AG10803 (cell line): Measurements from ENCODE around the gene DPPA5.

ENCODE experiments used
- DNase-seq: peaks from one replicate; pipeline ENCODE4 v3.0.0; 2010; ENCODE audit warnings: low read depth
- H3K4me3 ChIP-seq: 2 replicates; pipeline ENCODE4 v1.5.1; 2011; ENCODE audit warnings: mild to moderate bottlenecking, low read length, control low read depth
- TF ChIP-seq, protein P1 (sequence below): conservative IDR thresholded peaks from 2 replicates; pipeline ENCODE4 v1.5.1; 2011; ENCODE audit warnings: mild to moderate bottlenecking, low read length, control low read depth, inconsistent platforms

Gene DPPA5

DNA sequence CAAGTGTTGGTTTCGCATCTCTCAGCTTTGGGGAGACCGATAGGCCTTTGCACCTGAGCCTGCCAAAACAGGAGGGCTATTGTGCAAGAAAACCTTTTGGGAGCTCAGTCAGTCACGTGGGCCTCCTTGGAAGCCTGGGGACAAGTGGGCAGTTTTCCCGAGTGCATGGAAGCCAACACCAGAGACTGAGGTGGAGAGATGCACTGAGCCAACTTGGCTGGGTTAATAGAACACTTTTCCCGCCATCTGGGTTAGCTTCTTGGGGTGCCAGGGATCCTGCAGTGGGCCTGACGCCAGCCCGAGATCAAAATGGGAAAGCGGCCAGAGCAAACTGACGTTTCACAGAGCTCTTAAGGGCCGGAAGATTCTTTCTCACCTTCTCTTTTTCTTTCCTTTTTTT lies 18.4 kb upstream of the DPPA5 start:
- no peak for DNase-seq
- no peak overlapping the region for H3K4me3 ChIP-seq
- TF ChIP-seq, protein P1, sequence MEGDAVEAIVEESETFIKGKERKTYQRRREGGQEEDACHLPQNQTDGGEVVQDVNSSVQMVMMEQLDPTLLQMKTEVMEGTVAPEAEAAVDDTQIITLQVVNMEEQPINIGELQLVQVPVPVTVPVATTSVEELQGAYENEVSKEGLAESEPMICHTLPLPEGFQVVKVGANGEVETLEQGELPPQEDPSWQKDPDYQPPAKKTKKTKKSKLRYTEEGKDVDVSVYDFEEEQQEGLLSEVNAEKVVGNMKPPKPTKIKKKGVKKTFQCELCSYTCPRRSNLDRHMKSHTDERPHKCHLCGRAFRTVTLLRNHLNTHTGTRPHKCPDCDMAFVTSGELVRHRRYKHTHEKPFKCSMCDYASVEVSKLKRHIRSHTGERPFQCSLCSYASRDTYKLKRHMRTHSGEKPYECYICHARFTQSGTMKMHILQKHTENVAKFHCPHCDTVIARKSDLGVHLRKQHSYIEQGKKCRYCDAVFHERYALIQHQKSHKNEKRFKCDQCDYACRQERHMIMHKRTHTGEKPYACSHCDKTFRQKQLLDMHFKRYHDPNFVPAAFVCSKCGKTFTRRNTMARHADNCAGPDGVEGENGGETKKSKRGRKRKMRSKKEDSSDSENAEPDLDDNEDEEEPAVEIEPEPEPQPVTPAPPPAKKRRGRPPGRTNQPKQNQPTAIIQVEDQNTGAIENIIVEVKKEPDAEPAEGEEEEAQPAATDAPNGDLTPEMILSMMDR = no peak

DNA sequence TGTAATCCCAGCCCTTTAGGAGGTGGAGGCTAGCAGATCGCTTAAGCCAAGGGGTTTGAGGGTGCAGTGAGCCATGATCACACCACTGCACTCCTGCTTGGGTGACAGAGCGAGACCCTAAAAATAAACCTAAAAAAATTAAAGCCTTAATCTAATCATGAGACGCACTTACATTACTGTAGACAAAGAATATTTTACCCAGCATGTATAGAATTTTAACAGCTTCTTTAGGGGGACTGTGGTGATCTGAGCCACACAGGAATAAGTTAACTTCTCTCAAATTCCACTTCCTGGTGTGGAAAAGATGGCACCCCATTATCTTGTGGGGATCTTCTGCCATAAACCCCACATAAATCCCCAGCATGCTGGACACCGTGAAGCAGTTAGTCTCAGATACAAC lies 17.9 kb upstream of the DPPA5 start:
- DNase-seq = no peak
- H3K4me3 ChIP-seq = no peak overlapping the region
- TF ChIP-seq, protein P1 = no peak

DNA sequence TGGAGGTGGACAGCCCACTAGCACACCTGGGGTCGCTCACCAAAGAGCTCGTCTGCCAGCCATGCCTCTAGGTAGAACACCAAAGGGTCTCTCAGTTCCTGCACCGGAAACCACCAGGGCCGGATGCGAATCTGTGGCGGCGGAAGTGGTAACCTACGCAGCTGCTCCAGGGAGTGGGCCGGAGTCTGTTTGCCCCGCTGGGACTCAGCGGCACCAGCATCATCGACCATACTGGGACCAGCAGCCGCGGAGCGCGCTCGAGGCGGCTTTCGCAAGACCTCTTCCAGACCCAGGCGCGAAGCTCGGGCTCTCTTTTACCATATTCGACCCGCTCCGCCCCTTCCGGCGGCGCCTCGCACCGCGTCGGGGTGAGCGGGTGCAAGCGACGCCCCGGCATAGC lies 15.5 kb upstream of the DPPA5 start, which contains the start of gene OOEP:
Gene OOEP, minus strand, starts transcription at position 335 of the 400 bp plus-strand sequence. Its CDS starts 105 bp downstream, at position 230.
- DNase-seq = no peak
- TF ChIP-seq, protein P1 = no peak

DNA sequence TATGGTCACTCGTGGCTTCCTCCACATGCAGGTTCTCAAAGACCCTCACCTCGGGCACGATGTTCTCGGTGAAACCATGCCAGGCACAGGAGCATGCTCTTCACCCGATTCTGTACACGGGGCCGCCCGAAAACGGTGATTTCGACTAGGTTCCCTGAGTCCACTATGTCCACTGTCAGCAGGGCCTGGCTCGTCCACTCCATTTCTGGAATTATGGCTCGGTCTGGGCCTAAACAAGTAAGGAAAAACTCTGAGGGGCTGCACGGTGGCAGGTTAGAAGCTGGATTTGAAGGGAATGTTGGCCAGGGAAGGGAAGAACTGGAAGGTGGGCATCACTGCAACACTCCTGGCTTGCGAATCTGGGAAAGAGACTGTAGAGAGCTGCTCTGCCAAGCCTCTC lies 15.1 kb upstream of the DPPA5 start:
- no peak for DNase-seq

More for the DNA sequence above, 15.5 kb upstream of the DPPA5 start, which contains the start of gene OOEP:
- no peak within 1 kb of the TSS for H3K4me3 ChIP-seq

DNA sequence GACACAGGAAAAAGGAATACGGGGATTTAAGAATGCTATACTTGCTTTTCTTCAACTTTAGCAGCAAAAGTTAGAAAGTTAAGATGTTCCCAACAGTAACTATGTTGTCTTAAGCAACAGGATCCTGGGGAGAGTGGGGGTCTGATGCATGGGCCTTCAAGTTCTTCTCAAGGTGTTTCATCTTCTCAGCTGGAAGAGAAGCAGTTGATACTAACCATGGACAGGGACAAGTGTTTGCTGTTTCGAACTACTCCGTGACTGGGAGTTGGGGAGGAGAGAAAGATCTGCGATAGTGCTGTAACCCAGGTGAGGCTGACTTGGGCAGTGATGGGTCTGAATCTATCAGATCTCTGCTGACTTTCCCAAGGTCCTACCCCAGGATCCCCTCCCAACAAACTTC lies 14.6 kb upstream of the DPPA5 start:
- TF ChIP-seq, protein P1 = no peak
- H3K4me3 ChIP-seq = no peak overlapping the region

More for the DNA sequence above, 15.1 kb upstream of the DPPA5 start:
- TF ChIP-seq, protein P1 = no peak
- no peak overlapping the region for H3K4me3 ChIP-seq

DNA sequence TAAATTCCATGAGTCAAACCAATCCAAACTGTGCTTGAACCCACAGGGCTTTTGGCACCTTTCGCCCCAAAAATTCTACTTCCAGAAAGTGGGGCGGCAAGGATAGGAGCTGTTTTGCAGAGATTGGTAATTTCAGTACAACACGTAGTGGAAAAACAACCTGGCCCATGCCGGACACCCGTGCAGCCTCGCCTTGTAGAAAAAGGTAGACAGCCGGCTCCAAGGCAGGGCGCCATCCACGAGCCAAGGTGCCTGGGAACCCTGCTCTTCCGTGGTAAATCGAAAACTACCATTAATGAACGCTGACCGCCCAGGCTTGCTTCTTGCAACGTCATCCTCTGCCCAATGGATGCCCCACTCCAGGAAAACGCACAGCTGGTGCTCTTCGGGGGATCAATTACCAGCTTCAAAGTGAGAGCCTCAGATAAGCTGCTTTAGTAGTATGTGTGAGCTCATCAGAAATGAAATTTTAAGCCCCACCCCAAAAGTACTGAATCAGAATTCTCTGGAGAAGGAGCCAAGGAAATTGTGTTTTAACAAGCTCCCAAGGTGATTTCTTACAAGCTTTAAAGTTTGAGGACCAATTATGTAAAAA lies 13.8 kb upstream of the DPPA5 start:
- TF ChIP-seq, protein P1 = no peak
- no peak for DNase-seq
- H3K4me3 ChIP-seq = no peak overlapping the region

More for the DNA sequence above, 14.6 kb upstream of the DPPA5 start:
- DNase-seq = no peak

DNA sequence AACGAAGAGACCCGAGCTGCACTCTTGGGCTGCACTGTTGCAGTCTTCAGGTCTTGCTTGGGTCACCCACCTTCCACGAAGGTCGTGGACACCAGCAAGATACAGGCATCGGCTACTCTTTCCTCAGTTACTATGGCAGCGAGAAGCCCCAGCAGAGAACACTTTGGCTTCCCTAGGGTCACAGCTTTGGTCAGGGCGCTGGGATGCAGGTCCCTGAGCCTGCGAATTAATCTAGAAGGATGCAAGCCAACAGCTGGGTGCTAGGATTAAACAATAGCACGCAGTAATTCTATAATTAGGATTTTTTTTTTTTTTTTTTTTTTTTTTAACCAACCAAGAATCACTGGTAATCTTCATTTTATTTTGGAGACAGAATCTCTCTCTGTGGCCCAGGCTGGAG lies 10.5 kb upstream of the DPPA5 start:
- H3K4me3 ChIP-seq = no peak overlapping the region
- no peak for DNase-seq
- TF ChIP-seq, protein P1 = no peak
